HEK293 (cell line): ENCODE measurements around the gene C6orf15.

Source experiments
- CTCF ChIA-PET: fragments of 350-600 bp; formaldehyde crosslinking; extraction: SDS; loops from one replicate; lab custom pipeline; 2021; ENCODE audit warnings: antibody characterized with exemption; lab: Yijun Ruan, JAX
- POLR2A ChIA-PET: fragments of 300-600 bp; formaldehyde crosslinking; extraction: SDS; loops from one replicate; lab custom pipeline; 2020; ENCODE audit warnings: antibody characterized with exemption, inconsistent platforms; lab: Yijun Ruan, JAX
- H3K27ac ChIP-seq: fragments of 200-500 bp; sonication (Bioruptor generic); 2 replicates; pipeline ENCODE4 v1.5.1; 2014; ENCODE audit warnings: low read depth, low read length, control low read depth, inconsistent platforms; ENCODE audit errors: extremely low read depth
- H3K36me3 ChIP-seq, 2 experiments: fragments of 200-500 bp in 1 of 2; sonication (Bioruptor generic) in 1 of 2; 1 replicate in 1 of 2; 2 replicates in 1 of 2; pipeline ENCODE4 v1.5.1; 2014 to 2017; ENCODE audit warnings: inconsistent platforms in 2 of 2, low read length in 2 of 2; ENCODE audit not compliant: control insufficient read depth in 2 of 2, insufficient read depth in 1 of 2
- H3K4me1 ChIP-seq: fragments of 200-500 bp; sonication (Bioruptor generic); 2 replicates; pipeline ENCODE4 v1.5.1; 2014; ENCODE audit warnings: mild to moderate bottlenecking, low read length, inconsistent platforms; ENCODE audit not compliant: control insufficient read depth, insufficient read depth
- H3K4me3 ChIP-seq: 2 replicates; pipeline ENCODE4 v1.5.1; 2011; ENCODE audit warnings: low read depth, mild to moderate bottlenecking, control low read depth, low read length, moderate library complexity
- H3K9me3 ChIP-seq: fragments of 200-500 bp; sonication (Bioruptor generic); 2 replicates; pipeline ENCODE4 v1.5.1; 2014; ENCODE audit warnings: low read depth, low read length, inconsistent platforms; ENCODE audit not compliant: control insufficient read depth, insufficient read depth
- GFI1B ChIP-seq: fragments of 450-650 bp; formaldehyde crosslinking; IDR thresholded peaks from 2 replicates; pipeline ENCODE4 v1.5.1; 2016; ENCODE audit warnings: missing biosample characterization, missing genetic modification characterization
- GLI2 ChIP-seq: fragments of 450-650 bp; formaldehyde crosslinking; IDR thresholded peaks from 2 replicates; pipeline ENCODE4; 2017; ENCODE audit warnings: missing biosample characterization, missing genetic modification characterization, low read depth, borderline replicate concordance
- GLI4 ChIP-seq: fragments of 450-650 bp; formaldehyde crosslinking; IDR thresholded peaks from 2 replicates; pipeline ENCODE4 v1.5.1; 2016; ENCODE audit warnings: missing biosample characterization, missing genetic modification characterization
- KLF10 ChIP-seq: fragments of 450-650 bp; IDR thresholded peaks from 2 replicates; pipeline ENCODE4 v1.5.1; 2018; ENCODE audit warnings: missing biosample characterization, mild to moderate bottlenecking, missing genetic modification characterization
- KLF9 ChIP-seq: fragments of 450-650 bp; formaldehyde crosslinking; IDR thresholded peaks from 2 replicates; pipeline ENCODE4 v1.5.1; 2016; ENCODE audit warnings: missing biosample characterization, missing genetic modification characterization, low read depth
- TRIM28 ChIP-seq: IDR thresholded peaks from 2 replicates; pipeline ENCODE4 v1.6.1; 2011; ENCODE audit warnings: low read length, control low read depth, borderline replicate concordance
- ZBTB48 ChIP-seq: fragments of 450-650 bp; formaldehyde crosslinking; IDR thresholded peaks from 2 replicates; pipeline ENCODE4 v1.5.1; 2016; ENCODE audit warnings: missing biosample characterization, missing genetic modification characterization
- ZFP69B ChIP-seq: fragments of 450-650 bp; formaldehyde crosslinking; IDR thresholded peaks from 2 replicates; pipeline ENCODE4 v1.5.1; 2016; ENCODE audit warnings: missing biosample characterization, missing genetic modification characterization
- ZNF2 ChIP-seq: fragments of 450-650 bp; formaldehyde crosslinking; IDR thresholded peaks from 2 replicates; pipeline ENCODE4 v1.5.1; 2016; ENCODE audit warnings: missing biosample characterization, missing genetic modification characterization
- ZNF302 ChIP-seq: fragments of 450-650 bp; formaldehyde crosslinking; IDR thresholded peaks from 2 replicates; pipeline ENCODE4 v1.5.1; 2016; ENCODE audit warnings: missing biosample characterization, missing genetic modification characterization, low read depth
- ZNF341 ChIP-seq: fragments of 450-650 bp; formaldehyde crosslinking; IDR thresholded peaks from 2 replicates; pipeline ENCODE4; 2016; ENCODE audit warnings: low read depth, missing biosample characterization, missing genetic modification characterization
- ZNF37A ChIP-seq: fragments of 450-650 bp; IDR thresholded peaks from 2 replicates; pipeline ENCODE4 v1.5.1; 2018; ENCODE audit warnings: missing biosample characterization, missing genetic modification characterization
- ZNF391 ChIP-seq: fragments of 450-650 bp; formaldehyde crosslinking; IDR thresholded peaks from 2 replicates; pipeline ENCODE4 v1.5.1; 2016; ENCODE audit warnings: low read depth, missing biosample characterization, missing genetic modification characterization, borderline replicate concordance
- ZNF404 ChIP-seq: fragments of 450-650 bp; formaldehyde crosslinking; IDR thresholded peaks from 2 replicates; pipeline ENCODE4 v1.5.1; 2017; ENCODE audit warnings: missing biosample characterization, missing genetic modification characterization
- ZNF514 ChIP-seq: fragments of 450-650 bp; formaldehyde crosslinking; IDR thresholded peaks from 2 replicates; pipeline ENCODE4 v1.5.1; 2016; ENCODE audit warnings: missing biosample characterization, missing genetic modification characterization
- ZNF623 ChIP-seq: fragments of 450-650 bp; formaldehyde crosslinking; IDR thresholded peaks from 2 replicates; pipeline ENCODE4 v1.5.1; 2016; ENCODE audit warnings: missing biosample characterization, missing genetic modification characterization
- ZNF654 ChIP-seq: fragments of 450-650 bp; formaldehyde crosslinking; IDR thresholded peaks from 2 replicates; pipeline ENCODE4 v1.5.1; 2016; ENCODE audit warnings: low read depth, missing biosample characterization, missing genetic modification characterization
- ZNF785 ChIP-seq: fragments of 450-650 bp; formaldehyde crosslinking; IDR thresholded peaks from 2 replicates; pipeline ENCODE4 v1.5.1; 2016; ENCODE audit warnings: missing biosample characterization, missing genetic modification characterization
- ZNF843 ChIP-seq: fragments of 450-650 bp; formaldehyde crosslinking; IDR thresholded peaks from 2 replicates; pipeline ENCODE4 v1.5.1; 2016; ENCODE audit warnings: missing biosample characterization, missing genetic modification characterization
- TF ChIP-seq, protein P1 (sequence below): IDR thresholded peaks from 2 replicates; pipeline ENCODE4 v1.6.1; 2011; ENCODE audit warnings: mild to moderate bottlenecking, low read depth, low read length, borderline replicate concordance
- TF ChIP-seq, protein P2 (sequence below): fragments of 450-650 bp; formaldehyde crosslinking; IDR thresholded peaks from 2 replicates; pipeline ENCODE4 v1.5.1; 2016; ENCODE audit warnings: missing biosample characterization, missing genetic modification characterization
- TF ChIP-seq, protein P3 (sequence below): fragments of 450-650 bp; formaldehyde crosslinking; IDR thresholded peaks from 2 replicates; pipeline ENCODE4 v1.5.1; 2016; ENCODE audit warnings: missing biosample characterization, missing genetic modification characterization, low read depth
- TF ChIP-seq, protein P4 (sequence below): fragments of 450-650 bp; IDR thresholded peaks from 2 replicates; pipeline ENCODE4 v1.5.1; 2018; ENCODE audit warnings: missing biosample characterization, missing genetic modification characterization
- TF ChIP-seq, protein P5 (sequence below): fragments of 450-650 bp; formaldehyde crosslinking; IDR thresholded peaks from 2 replicates; pipeline ENCODE4 v1.5.1; 2017; ENCODE audit warnings: missing biosample characterization, missing genetic modification characterization
- TF ChIP-seq, protein P6 (sequence below): fragments of 450-650 bp; formaldehyde crosslinking; IDR thresholded peaks from 2 replicates; pipeline ENCODE4 v1.5.1; 2016; ENCODE audit warnings: missing biosample characterization, missing genetic modification characterization

The C6orf15 gene

DNA sequence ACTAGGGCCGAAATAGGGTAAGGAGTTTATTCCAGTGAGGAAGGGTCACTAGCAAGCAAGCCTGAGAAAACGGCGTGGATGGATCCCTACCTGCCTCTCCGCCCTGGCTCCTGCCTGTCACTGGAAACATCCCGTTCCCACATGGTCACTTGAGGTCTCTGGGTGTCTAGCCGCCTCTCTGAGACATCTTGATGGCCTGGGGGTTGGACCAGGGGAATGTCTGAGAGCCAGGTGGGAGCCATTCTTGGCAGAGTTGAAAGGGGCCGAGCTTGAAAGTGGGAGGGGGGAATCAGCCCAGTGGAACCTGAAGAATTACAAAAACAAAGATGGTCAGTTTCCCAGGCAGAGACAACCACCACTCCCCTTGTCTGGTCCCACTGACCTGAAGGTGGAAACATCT is 44.3 kb upstream of the C6orf15 start:
- H3K9me3 ChIP-seq = no peaks in the 10 kb centered on the region
- H3K4me1 ChIP-seq = peaks cover 9% of the 10 kb centered on the region
- H3K4me3 ChIP-seq = no peak overlapping the region
- ChIA-PET CTCF (interaction anchor here (1.0 to 2.7 kb wide), 2 partner anchors 18 to 212 kb away, joined by 3 to 12 read pairs; partner anchors contain the start of gene PSORS1C2), POLR2A (no interaction called here)
- TF ChIP-seq ZNF2 (tag by site-specific recombination) = no peak
- no peak for TF ChIP-seq GLI4
- TF ChIP-seq TRIM28 = no peak
- no peak for TF ChIP-seq ZNF623 (tag by site-specific recombination)
- no peak for TF ChIP-seq ZNF341 (tag by site-specific recombination)
- TF ChIP-seq, protein P1, sequence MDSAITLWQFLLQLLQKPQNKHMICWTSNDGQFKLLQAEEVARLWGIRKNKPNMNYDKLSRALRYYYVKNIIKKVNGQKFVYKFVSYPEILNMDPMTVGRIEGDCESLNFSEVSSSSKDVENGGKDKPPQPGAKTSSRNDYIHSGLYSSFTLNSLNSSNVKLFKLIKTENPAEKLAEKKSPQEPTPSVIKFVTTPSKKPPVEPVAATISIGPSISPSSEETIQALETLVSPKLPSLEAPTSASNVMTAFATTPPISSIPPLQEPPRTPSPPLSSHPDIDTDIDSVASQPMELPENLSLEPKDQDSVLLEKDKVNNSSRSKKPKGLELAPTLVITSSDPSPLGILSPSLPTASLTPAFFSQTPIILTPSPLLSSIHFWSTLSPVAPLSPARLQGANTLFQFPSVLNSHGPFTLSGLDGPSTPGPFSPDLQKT = no peak
- no peak for TF ChIP-seq GFI1B (tag by site-specific recombination)
- no peak for TF ChIP-seq ZFP69B (tag by site-specific recombination)
- no peak for TF ChIP-seq KLF10
- TF ChIP-seq, protein P2, sequence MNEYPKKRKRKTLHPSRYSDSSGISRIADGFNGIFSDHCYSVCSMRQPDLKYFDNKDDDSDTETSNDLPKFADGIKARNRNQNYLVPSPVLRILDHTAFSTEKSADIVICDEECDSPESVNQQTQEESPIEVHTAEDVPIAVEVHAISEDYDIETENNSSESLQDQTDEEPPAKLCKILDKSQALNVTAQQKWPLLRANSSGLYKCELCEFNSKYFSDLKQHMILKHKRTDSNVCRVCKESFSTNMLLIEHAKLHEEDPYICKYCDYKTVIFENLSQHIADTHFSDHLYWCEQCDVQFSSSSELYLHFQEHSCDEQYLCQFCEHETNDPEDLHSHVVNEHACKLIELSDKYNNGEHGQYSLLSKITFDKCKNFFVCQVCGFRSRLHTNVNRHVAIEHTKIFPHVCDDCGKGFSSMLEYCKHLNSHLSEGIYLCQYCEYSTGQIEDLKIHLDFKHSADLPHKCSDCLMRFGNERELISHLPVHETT (tag by site-specific recombination) = no peak
- TF ChIP-seq ZNF785 (tag by site-specific recombination) = no peak
- TF ChIP-seq, protein P3, sequence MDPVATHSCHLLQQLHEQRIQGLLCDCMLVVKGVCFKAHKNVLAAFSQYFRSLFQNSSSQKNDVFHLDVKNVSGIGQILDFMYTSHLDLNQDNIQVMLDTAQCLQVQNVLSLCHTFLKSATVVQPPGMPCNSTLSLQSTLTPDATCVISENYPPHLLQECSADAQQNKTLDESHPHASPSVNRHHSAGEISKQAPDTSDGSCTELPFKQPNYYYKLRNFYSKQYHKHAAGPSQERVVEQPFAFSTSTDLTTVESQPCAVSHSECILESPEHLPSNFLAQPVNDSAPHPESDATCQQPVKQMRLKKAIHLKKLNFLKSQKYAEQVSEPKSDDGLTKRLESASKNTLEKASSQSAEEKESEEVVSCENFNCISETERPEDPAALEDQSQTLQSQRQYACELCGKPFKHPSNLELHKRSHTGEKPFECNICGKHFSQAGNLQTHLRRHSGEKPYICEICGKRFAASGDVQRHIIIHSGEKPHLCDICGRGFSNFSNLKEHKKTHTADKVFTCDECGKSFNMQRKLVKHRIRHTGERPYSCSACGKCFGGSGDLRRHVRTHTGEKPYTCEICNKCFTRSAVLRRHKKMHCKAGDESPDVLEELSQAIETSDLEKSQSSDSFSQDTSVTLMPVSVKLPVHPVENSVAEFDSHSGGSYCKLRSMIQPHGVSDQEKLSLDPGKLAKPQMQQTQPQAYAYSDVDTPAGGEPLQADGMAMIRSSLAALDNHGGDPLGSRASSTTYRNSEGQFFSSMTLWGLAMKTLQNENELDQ (tag by site-specific recombination) = no peak
- TF ChIP-seq ZBTB48 (tag by site-specific recombination) = no peak
- H3K36me3 ChIP-seq = peaks cover 26 to 52% of the 10 kb centered on the region in 2 experiments; a peak in 2 of 3 replicates
- no peak overlapping the region for H3K27ac ChIP-seq

DNA sequence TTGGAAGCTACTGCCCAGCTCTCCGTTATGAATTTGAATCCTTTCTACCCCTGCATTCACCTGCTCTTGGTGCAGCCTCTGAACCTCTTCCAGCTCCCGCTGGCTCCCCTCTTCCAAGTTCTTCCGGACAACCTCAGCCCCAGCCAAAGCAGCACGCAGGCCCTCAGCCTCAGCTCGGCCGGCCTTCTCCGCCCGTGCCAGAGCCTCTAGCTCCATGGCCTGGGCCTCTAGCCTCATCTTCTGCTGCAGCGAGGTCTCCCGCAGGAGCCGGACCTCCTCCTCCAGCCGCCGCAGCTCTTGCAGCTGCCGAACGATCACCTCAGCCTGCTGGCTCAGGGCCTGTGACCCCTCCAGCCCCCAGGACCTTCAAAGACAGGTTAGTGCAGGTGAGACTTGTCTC is 42.1 kb upstream of the C6orf15 start:
- no peaks in the 10 kb centered on the region for H3K9me3 ChIP-seq
- no peak for TF ChIP-seq ZNF514 (tag by site-specific recombination)
- TF ChIP-seq KLF10 = no peak
- TF ChIP-seq GLI2 (tag by site-specific recombination) = no peak
- TF ChIP-seq ZNF2 (tag by site-specific recombination) = no peak
- TF ChIP-seq, protein P4, sequence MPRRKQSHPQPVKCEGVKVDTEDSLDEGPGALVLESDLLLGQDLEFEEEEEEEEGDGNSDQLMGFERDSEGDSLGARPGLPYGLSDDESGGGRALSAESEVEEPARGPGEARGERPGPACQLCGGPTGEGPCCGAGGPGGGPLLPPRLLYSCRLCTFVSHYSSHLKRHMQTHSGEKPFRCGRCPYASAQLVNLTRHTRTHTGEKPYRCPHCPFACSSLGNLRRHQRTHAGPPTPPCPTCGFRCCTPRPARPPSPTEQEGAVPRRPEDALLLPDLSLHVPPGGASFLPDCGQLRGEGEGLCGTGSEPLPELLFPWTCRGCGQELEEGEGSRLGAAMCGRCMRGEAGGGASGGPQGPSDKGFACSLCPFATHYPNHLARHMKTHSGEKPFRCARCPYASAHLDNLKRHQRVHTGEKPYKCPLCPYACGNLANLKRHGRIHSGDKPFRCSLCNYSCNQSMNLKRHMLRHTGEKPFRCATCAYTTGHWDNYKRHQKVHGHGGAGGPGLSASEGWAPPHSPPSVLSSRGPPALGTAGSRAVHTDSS (tag by site-specific recombination) = no peak
- no peak for TF ChIP-seq ZNF843
- TF ChIP-seq, protein P5, sequence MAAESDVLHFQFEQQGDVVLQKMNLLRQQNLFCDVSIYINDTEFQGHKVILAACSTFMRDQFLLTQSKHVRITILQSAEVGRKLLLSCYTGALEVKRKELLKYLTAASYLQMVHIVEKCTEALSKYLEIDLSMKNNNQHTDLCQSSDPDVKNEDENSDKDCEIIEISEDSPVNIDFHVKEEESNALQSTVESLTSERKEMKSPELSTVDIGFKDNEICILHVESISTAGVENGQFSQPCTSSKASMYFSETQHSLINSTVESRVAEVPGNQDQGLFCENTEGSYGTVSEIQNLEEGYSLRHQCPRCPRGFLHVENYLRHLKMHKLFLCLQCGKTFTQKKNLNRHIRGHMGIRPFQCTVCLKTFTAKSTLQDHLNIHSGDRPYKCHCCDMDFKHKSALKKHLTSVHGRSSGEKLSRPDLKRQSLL = no peak
- TF ChIP-seq ZNF302 (tag by site-specific recombination) = no peak
- no peak for TF ChIP-seq ZNF391 (tag by site-specific recombination)
- TF ChIP-seq, protein P6, sequence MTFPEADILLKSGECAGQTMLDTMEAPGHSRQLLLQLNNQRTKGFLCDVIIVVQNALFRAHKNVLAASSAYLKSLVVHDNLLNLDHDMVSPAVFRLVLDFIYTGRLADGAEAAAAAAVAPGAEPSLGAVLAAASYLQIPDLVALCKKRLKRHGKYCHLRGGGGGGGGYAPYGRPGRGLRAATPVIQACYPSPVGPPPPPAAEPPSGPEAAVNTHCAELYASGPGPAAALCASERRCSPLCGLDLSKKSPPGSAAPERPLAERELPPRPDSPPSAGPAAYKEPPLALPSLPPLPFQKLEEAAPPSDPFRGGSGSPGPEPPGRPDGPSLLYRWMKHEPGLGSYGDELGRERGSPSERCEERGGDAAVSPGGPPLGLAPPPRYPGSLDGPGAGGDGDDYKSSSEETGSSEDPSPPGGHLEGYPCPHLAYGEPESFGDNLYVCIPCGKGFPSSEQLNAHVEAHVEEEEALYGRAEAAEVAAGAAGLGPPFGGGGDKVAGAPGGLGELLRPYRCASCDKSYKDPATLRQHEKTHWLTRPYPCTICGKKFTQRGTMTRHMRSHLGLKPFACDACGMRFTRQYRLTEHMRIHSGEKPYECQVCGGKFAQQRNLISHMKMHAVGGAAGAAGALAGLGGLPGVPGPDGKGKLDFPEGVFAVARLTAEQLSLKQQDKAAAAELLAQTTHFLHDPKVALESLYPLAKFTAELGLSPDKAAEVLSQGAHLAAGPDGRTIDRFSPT (tag by site-specific recombination) = no peak
- no peak for TF ChIP-seq ZNF654 (tag by site-specific recombination)
- TF ChIP-seq KLF9 (tag by site-specific recombination) = no peak
- no peak for TF ChIP-seq ZNF404 (tag by site-specific recombination)
- no peak for TF ChIP-seq ZNF341 (tag by site-specific recombination)
- TF ChIP-seq ZNF37A (tag by site-specific recombination) = no peak
- ChIA-PET POLR2A (interaction anchor here (0.6 to 1.3 kb wide), 2 partner anchors 11 to 34 kb away, joined by 3 to 4 read pairs; no protein-coding TSS in a partner anchor), CTCF (interaction anchor here (0.5 to 2.7 kb wide), 2 partner anchors 16 to 276 kb away, joined by 3 to 12 read pairs; partner anchors contain the start of gene PSORS1C2)
- peaks cover 4% of the 10 kb centered on the region for H3K4me1 ChIP-seq
- peaks cover 18 to 55% of the 10 kb centered on the region in 2 experiments; a peak in 2 of 3 replicates for H3K36me3 ChIP-seq
- 0 out of 2 replicates have a peak overlapping the region, but pooled peaks have one; percentile 34 for H3K27ac ChIP-seq
- H3K4me3 ChIP-seq = no peak overlapping the region
